RWPE2 (cell line): ENCODE data around the gene PROX1.

Experiments used
- ATAC-seq: fragments of 200-7000 bp; cut with Tn5 transposase; 3 replicates; pipeline ENCODE4 v1.9.1; 2021; ENCODE audit warnings: low read depth
- DNase-seq: peaks from one replicate; pipeline ENCODE4 v3.0.0-alpha.2; 2020; ENCODE audit warnings: low spot score
- H3K27ac ChIP-seq: fragments of 450-650 bp; 2 replicates; pipeline ENCODE4 v1.5.1; 2017; ENCODE audit warnings: mild to moderate bottlenecking; ENCODE audit not compliant: poor library complexity, severe bottlenecking
- H3K27me3 ChIP-seq: fragments of 250-450 bp; sonication (Bioruptor Pico); 2 replicates; pipeline ENCODE4 v1.5.1; 2021; ENCODE audit warnings: mild to moderate bottlenecking, moderate library complexity; ENCODE audit not compliant: insufficient read depth, poor library complexity, severe bottlenecking
- H3K36me3 ChIP-seq: fragments of 250-450 bp; sonication (Bioruptor Pico); 2 replicates; pipeline ENCODE4 v1.5.1; 2020; ENCODE audit warnings: low read depth, mild to moderate bottlenecking, moderate library complexity
- H3K4me1 ChIP-seq: fragments of 250-450 bp; sonication (Bioruptor Pico); 2 replicates; pipeline ENCODE4 v1.5.1; 2021; ENCODE audit warnings: mild to moderate bottlenecking, moderate library complexity; ENCODE audit not compliant: insufficient read depth, poor library complexity, severe bottlenecking
- H3K4me3 ChIP-seq: fragments of 250-450 bp; sonication (Bioruptor Pico); 2 replicates; pipeline ENCODE4 v1.5.1; 2021; ENCODE audit warnings: mild to moderate bottlenecking, moderate library complexity; ENCODE audit not compliant: severe bottlenecking
- H3K9me3 ChIP-seq: fragments of 250-450 bp; sonication (Bioruptor Pico); 2 replicates; pipeline ENCODE4 v1.5.1; 2021; ENCODE audit warnings: mild to moderate bottlenecking, moderate library complexity; ENCODE audit not compliant: severe bottlenecking
- TF ChIP-seq, protein P1 (sequence below): fragments of 450-650 bp; IDR thresholded peaks from one replicate; pipeline ENCODE4 v1.5.1; 2017; ENCODE audit warnings: mild to moderate bottlenecking, moderate library complexity; ENCODE audit not compliant: poor library complexity, severe bottlenecking

PROX1 gene

DNA sequence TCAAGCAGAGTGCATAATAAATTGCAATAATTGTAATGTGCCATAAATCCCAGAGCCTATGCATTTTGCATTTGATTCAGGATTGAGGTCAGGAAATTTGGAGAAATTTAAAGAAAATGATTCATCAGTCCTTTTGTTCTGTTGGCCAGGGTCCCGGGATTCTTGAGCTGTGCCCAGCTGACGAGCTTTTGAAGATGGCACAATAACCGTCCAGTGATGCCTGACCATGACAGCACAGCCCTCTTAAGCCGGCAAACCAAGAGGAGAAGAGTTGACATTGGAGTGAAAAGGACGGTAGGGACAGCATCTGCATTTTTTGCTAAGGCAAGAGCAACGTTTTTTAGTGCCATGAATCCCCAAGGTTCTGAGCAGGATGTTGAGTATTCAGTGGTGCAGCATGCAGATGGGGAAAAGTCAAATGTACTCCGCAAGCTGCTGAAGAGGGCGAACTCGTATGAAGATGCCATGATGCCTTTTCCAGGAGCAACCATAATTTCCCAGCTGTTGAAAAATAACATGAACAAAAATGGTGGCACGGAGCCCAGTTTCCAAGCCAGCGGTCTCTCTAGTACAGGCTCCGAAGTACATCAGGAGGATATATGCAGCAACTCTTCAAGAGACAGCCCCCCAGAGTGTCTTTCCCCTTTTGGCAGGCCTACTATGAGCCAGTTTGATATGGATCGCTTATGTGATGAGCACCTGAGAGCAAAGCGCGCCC is 8.7 kb downstream of the PROX1 start:
- H3K4me1 ChIP-seq = no peaks in the 10 kb centered on the region
- H3K4me3 ChIP-seq = no peak overlapping the region
- TF ChIP-seq, protein P1, sequence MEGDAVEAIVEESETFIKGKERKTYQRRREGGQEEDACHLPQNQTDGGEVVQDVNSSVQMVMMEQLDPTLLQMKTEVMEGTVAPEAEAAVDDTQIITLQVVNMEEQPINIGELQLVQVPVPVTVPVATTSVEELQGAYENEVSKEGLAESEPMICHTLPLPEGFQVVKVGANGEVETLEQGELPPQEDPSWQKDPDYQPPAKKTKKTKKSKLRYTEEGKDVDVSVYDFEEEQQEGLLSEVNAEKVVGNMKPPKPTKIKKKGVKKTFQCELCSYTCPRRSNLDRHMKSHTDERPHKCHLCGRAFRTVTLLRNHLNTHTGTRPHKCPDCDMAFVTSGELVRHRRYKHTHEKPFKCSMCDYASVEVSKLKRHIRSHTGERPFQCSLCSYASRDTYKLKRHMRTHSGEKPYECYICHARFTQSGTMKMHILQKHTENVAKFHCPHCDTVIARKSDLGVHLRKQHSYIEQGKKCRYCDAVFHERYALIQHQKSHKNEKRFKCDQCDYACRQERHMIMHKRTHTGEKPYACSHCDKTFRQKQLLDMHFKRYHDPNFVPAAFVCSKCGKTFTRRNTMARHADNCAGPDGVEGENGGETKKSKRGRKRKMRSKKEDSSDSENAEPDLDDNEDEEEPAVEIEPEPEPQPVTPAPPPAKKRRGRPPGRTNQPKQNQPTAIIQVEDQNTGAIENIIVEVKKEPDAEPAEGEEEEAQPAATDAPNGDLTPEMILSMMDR = no peak

DNA sequence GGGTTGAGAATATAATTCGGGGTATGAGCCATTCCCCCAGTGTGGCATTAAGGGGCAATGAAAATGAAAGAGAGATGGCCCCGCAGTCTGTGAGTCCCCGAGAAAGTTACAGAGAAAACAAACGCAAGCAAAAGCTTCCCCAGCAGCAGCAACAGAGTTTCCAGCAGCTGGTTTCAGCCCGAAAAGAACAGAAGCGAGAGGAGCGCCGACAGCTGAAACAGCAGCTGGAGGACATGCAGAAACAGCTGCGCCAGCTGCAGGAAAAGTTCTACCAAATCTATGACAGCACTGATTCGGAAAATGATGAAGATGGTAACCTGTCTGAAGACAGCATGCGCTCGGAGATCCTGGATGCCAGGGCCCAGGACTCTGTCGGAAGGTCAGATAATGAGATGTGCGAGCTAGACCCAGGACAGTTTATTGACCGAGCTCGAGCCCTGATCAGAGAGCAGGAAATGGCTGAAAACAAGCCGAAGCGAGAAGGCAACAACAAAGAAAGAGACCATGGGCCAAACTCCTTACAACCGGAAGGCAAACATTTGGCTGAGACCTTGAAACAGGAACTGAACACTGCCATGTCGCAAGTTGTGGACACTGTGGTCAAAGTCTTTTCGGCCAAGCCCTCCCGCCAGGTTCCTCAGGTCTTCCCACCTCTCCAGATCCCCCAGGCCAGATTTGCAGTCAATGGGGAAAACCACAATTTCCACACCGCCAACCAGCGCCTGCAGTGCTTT is 9.4 kb downstream of the PROX1 start:
- Histone ChIP-seq H3K4me1 (no peaks in the 10 kb centered on the region), H3K9me3 (no peaks in the 10 kb centered on the region), H3K27ac (no peak overlapping the region), H3K4me3 (no peak overlapping the region), H3K36me3 (no peaks in the 10 kb centered on the region), H3K27me3 (no peaks in the 10 kb centered on the region)
- DNase-seq = no peak
- TF ChIP-seq, protein P1 = no peak
- ATAC-seq = no peak

More for the DNA sequence above, 8.7 kb downstream of the PROX1 start:
- no peaks in the 10 kb centered on the region for H3K36me3 ChIP-seq
- no peak overlapping the region for H3K27ac ChIP-seq
- DNase-seq (no peak), ATAC-seq (no peak)
- H3K9me3 ChIP-seq = no peaks in the 10 kb centered on the region
- H3K27me3 ChIP-seq = no peaks in the 10 kb centered on the region

DNA sequence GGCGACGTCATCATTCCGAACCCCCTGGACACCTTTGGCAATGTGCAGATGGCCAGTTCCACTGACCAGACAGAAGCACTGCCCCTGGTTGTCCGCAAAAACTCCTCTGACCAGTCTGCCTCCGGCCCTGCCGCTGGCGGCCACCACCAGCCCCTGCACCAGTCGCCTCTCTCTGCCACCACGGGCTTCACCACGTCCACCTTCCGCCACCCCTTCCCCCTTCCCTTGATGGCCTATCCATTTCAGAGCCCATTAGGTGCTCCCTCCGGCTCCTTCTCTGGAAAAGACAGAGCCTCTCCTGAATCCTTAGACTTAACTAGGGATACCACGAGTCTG is 10.0 kb downstream of the PROX1 start:
- Histone ChIP-seq H3K27me3 (no peaks in the 10 kb centered on the region), H3K4me3 (no peak overlapping the region), H3K9me3 (no peaks in the 10 kb centered on the region), H3K36me3 (no peaks in the 10 kb centered on the region), H3K4me1 (no peaks in the 10 kb centered on the region), H3K27ac (no peak overlapping the region)
- TF ChIP-seq, protein P1 = no peak
- DNase-seq (no peak), ATAC-seq (no peak)

DNA sequence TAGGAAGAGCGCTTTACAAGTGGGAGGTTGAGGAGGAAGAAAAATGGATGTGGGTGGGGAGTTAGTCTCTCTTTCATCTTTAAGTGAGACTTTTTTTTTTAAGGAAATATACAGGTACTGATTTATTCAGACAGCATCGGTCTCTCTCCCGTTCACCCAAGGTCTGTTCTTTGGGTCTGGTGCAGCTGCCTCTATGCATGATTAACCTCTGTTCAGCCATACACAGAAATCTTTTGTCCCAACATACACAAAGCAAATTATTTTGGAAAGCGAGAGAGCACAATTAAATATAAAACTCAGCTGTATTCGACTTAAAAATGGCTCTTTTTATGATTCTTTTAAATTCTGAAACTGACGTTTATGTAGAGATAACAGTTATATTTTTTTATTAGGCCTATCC is 11.0 kb downstream of the PROX1 start:
- Histone ChIP-seq H3K9me3 (no peaks in the 10 kb centered on the region), H3K4me3 (no peak overlapping the region), H3K27ac (no peak overlapping the region), H3K36me3 (no peaks in the 10 kb centered on the region), H3K4me1 (no peaks in the 10 kb centered on the region), H3K27me3 (no peaks in the 10 kb centered on the region)
- TF ChIP-seq, protein P1 = no peak
- DNase-seq = no peak
- ATAC-seq = no peak

DNA sequence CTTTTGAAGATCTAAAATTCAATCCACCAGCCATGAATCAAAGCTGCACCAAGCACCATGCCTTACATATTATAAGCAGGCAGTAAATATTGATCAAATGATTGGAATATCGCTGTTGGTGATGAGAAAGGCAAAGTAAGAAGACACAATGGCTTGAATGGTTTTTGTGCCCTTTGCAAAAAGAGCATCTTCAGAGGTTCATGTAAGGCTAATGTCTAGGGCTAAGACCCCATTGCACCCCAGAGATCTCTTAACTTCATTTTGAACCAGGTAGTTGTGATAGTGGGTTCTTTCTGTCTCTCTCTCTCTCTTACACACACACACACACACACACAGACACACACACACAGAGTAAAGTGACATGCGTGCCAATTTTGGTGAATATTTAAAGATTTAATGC is 12.0 kb downstream of the PROX1 start:
- Histone ChIP-seq H3K4me3 (no peak overlapping the region), H3K27me3 (no peaks in the 10 kb centered on the region), H3K4me1 (no peaks in the 10 kb centered on the region), H3K36me3 (no peaks in the 10 kb centered on the region), H3K9me3 (no peaks in the 10 kb centered on the region), H3K27ac (no peak overlapping the region)
- no peak for ATAC-seq
- no peak for DNase-seq
- TF ChIP-seq, protein P1 = no peak
